K562 (cell line): ENCODE results near the gene ALDOB. TPM values are rescaled to one million over a fixed set of nuclear protein-coding genes. Genes with fewer than 3 reads are reported as not detected.

Source experiments
- CEBPG ChIP-seq, 3 experiments: fragments of 200-800 bp in 1 of 3; sonication (Bioruptor generic) in 1 of 3; sonication (generic) in 1 of 3; formaldehyde crosslinking in 1 of 3; IDR thresholded peaks in 2 of 3; conservative IDR thresholded peaks in 1 of 3; 2 replicates each; pipeline versions ENCODE4 v1.6.1 to v1.8.0; 2016 to 2022; ENCODE audit warnings: missing compliant biosample characterization in 2 of 3, missing genetic modification characterization in 2 of 3, mild to moderate bottlenecking in 1 of 3, missing genetic modification reagents in 1 of 3
- HDAC6 ChIP-seq: IDR thresholded peaks from 2 replicates; pipeline ENCODE4 v1.6.1; 2012; ENCODE audit warnings: low read depth, mild to moderate bottlenecking, control low read depth, inconsistent platforms, low read length, moderate library complexity
- HIVEP1 ChIP-seq: fragments of 250-450 bp; sonication (Bioruptor Pico); IDR thresholded peaks from 2 replicates; pipeline ENCODE4 v1.4.0; 2020; ENCODE audit warnings: mild to moderate bottlenecking
- MCM7 ChIP-seq, 2 experiments: fragments of 450-650 bp; IDR thresholded peaks; 2 replicates each; pipeline ENCODE4 v1.6.1; 2016 to 2018
- NR2C2 ChIP-seq, 2 experiments: fragments of 200-800 bp in 1 of 2; sonication (Bioruptor generic) in 1 of 2; sonication (generic) in 1 of 2; formaldehyde crosslinking in 1 of 2; IDR thresholded peaks; 2 replicates each; pipeline versions ENCODE4 v1.6.1 to v1.8.0; 2016 to 2022; ENCODE audit warnings: mild to moderate bottlenecking in 1 of 2, missing compliant biosample characterization in 1 of 2, missing genetic modification characterization in 1 of 2, missing genetic modification reagents in 1 of 2
- SNRNP70 ChIP-seq: fragments of 200-400 bp; formaldehyde crosslinking; optimal IDR thresholded peaks from 2 replicates; pipeline ENCODE3; 2017; ENCODE audit warnings: low read depth, low read length
- SRF ChIP-seq, 2 experiments: fragments of 250-450, 450-650 bp in 1 of 2; sonication (Bioruptor Pico) in 1 of 2; sonication (generic) in 1 of 2; formaldehyde crosslinking; IDR thresholded peaks; 2 replicates each; pipeline versions ENCODE4 v1.5.0 to v1.5.1; 2020 to 2022; ENCODE audit warnings: mild to moderate bottlenecking in 1 of 2, missing genetic modification reagents in 1 of 2
- TCF7 ChIP-seq: sonication (generic); IDR thresholded peaks from 2 replicates; pipeline ENCODE4 v1.6.1; 2016; ENCODE audit warnings: antibody characterized with exemption, borderline replicate concordance
- polyA plus RNA-seq, 8 experiments: library from polyadenylated mRNA; depleted of rRNA in 4 of 8; stranded (reverse) in 5 of 8; unstranded in 3 of 8; fragments of >200 nt; fragmentation: Nextera tagmentation in 2 of 8; fragmentation: Illumina TruSeq in 1 of 8; extraction: Ambion mirVana in 2 of 8; extraction: Trizol in 1 of 8; gene quantifications; 2 replicates each; pipeline versions ENCODE4 v1.2.1 to v1.2.3, GENCODE V29; 2011 to 2014; ENCODE audit warnings: inconsistent platforms in 1 of 8, missing spikeins in 1 of 8
- total RNA-seq, 7 experiments: library from RNA; depleted of rRNA in 6 of 7; stranded (reverse); fragments of >200 nt in 6 of 7; fragmentation: Illumina TruSeq in 2 of 7; extraction: Trizol in 2 of 7; gene quantifications; 2 replicates each; pipeline versions ENCODE4 v1.2.1 to v1.2.3, GENCODE V29; 2011 to 2021; ENCODE audit warnings: low replicate concordance in 1 of 7
- TF ChIP-seq, protein P1 (sequence below), 2 experiments: fragments of 450-650 bp; IDR thresholded peaks; 2 replicates each; pipeline ENCODE4 v1.6.1; 2016; ENCODE audit warnings: mild to moderate bottlenecking in 2 of 2, borderline replicate concordance in 1 of 2, low read depth in 1 of 2, moderate library complexity in 1 of 2
- TF ChIP-seq, protein P2 (sequence below): fragments of 250-450 bp; sonication (Bioruptor Pico); IDR thresholded peaks from 2 replicates; pipeline ENCODE4 v1.4.0; 2020; ENCODE audit warnings: mild to moderate bottlenecking, moderate library complexity
- TF ChIP-seq, protein P3 (sequence below): fragments of 250-450 bp; sonication (Bioruptor Pico); IDR thresholded peaks from 2 replicates; pipeline ENCODE4 v1.4.0; 2020
- TF ChIP-seq, protein P4 (sequence below): sonication (generic); formaldehyde crosslinking; IDR thresholded peaks from 2 replicates; pipeline ENCODE4 v1.9.0; 2022; ENCODE audit warnings: mild to moderate bottlenecking, missing genetic modification reagents

ALDOB gene
- total and polyA plus RNA-seq, 9 of the 15 experiments (the other 6 are each of a cell fraction or from before 2014, with no cell fraction given), result 0.80 TPM; not detected in 8

DNA sequence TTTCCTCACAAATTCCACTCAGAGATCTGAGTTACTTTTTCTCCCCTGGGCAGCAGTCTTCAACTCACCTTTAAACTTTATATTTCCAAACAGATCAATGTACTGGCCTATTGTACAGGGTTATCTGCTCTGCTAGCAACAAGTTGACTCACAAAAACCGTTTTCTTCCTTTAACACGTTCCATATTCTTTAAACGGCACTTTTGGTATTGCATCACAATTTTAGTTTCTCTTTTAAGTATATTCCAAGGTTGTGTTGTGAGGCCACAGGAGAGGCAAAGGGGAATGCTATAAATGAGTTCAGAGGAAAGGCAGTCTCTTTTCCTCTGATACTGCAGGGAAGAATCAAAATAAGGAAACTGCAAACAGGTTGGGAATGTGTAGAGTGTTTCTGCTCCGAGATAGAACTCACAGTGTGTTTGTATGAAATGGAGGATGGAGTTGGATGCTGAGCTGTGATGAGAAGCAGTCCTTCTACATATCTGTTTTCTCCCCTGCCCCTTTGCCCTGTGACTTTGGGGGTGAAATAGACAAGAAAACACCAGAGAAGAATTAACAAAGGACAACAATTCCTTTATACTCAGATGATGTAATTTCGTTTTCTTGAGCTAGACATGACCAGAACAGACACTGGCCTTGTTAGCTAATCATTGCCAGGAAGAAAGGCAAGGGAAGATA, 9.9 kb upstream of the ALDOB start (continued):
- TF ChIP-seq, protein P1, sequence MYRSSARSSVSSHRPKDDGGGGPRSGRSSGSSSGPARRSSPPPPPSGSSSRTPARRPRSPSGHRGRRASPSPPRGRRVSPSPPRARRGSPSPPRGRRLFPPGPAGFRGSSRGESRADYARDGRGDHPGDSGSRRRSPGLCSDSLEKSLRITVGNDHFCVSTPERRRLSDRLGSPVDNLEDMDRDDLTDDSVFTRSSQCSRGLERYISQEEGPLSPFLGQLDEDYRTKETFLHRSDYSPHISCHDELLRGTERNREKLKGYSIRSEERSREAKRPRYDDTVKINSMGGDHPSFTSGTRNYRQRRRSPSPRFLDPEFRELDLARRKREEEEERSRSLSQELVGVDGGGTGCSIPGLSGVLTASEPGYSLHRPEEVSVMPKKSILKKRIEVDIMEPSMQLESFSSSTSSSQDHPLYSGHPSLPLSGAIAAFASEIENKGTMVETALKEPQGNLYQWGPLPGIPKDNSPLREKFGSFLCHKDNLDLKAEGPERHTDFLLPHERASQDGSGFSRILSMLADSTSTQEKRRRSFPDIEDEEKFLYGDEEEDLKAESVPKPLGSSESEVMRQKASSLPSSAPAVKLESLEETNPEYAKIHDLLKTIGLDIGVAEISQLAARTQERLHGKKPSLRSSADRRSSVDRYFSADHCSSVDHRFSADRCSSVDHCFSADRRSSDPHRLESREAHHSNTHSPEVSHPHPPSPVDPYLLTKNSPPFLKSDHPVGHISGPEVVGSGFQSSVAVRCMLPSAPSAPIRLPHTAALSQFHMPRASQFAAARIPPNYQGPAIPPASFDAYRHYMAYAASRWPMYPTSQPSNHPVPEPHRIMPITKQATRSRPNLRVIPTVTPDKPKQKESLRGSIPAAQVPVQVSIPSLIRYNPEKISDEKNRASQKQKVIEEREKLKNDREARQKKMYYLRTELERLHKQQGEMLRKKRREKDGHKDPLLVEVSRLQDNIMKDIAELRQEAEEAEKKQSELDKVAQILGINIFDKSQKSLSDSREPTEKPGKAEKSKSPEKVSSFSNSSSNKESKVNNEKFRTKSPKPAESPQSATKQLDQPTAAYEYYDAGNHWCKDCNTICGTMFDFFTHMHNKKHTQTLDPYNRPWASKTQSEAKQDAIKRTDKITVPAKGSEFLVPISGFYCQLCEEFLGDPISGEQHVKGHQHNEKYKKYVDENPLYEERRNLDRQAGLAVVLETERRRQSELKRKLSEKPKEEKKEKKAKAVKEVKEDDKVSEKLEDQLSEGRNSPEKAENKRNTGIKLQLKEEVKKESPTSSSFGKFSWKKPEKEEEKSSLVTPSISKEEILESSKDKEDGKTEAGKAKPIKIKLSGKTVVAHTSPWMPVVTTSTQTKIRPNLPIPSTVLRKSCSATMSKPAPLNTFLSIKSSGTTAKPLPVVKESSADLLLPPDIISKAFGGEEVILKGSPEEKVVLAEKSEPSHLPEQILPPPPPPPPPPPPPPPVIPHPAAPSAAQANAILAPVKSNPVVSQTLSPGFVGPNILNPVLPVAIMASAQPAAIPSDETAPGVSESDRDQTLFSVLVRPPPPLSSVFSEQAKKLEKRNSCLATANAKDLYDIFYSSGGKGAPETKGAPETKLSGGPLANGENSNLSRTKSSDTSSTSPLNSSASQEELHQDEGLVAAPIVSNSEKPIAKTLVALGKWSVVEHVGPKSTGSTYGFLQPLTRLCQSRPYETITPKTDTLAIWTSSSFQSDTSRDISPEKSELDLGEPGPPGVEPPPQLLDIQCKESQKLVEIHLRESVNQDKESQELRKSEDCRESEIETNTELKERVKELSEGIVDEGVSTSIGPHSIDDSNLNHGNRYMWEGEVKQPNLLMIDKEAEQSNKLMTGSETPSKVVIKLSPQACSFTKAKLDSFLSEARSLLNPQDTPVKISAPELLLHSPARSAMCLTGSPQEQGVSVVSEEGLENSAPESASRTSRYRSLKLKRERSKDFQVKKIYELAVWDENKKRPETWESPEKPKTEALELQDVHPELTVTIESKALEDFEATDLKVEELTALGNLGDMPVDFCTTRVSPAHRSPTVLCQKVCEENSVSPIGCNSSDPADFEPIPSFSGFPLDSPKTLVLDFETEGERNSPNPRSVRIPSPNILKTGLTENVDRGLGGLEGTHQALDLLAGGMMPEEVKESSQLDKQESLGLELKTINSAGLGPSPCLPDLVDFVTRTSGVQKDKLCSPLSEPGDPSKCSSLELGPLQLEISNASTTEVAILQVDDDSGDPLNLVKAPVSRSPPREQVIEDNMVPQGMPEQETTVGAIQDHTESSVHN (IDR thresholded peaks at IDR 0.05; ENCODE audit: borderline replicate concordance in 1 of 2, low read depth in 1 of 2), result no peak
- TF ChIP-seq, protein P2, sequence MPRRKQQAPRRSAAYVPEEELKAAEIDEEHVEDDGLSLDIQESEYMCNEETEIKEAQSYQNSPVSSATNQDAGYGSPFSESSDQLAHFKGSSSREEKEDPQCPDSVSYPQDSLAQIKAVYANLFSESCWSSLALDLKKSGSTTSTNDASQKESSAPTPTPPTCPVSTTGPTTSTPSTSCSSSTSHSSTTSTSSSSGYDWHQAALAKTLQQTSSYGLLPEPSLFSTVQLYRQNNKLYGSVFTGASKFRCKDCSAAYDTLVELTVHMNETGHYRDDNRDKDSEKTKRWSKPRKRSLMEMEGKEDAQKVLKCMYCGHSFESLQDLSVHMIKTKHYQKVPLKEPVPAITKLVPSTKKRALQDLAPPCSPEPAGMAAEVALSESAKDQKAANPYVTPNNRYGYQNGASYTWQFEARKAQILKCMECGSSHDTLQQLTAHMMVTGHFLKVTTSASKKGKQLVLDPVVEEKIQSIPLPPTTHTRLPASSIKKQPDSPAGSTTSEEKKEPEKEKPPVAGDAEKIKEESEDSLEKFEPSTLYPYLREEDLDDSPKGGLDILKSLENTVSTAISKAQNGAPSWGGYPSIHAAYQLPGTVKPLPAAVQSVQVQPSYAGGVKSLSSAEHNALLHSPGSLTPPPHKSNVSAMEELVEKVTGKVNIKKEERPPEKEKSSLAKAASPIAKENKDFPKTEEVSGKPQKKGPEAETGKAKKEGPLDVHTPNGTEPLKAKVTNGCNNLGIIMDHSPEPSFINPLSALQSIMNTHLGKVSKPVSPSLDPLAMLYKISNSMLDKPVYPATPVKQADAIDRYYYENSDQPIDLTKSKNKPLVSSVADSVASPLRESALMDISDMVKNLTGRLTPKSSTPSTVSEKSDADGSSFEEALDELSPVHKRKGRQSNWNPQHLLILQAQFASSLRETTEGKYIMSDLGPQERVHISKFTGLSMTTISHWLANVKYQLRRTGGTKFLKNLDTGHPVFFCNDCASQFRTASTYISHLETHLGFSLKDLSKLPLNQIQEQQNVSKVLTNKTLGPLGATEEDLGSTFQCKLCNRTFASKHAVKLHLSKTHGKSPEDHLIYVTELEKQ (CRISPR knock-in tag), result no peak
- TF ChIP-seq HIVEP1, result no peak
- no peak for TF ChIP-seq SNRNP70
- TF ChIP-seq TCF7, result no peak
- TF ChIP-seq CEBPG (CRISPR knock-in tag; IDR thresholded peaks at IDR 0.05), result 0 out of 2 replicates have a peak, but pooled peaks have one; percentile 32
- peak; percentile 76 to 90 for TF ChIP-seq CEBPG (tag; conservative IDR thresholded peaks at IDR 0.05 in 1 of 2, IDR thresholded peaks at IDR 0.05 in 1 of 2)
- TF ChIP-seq, protein P3, sequence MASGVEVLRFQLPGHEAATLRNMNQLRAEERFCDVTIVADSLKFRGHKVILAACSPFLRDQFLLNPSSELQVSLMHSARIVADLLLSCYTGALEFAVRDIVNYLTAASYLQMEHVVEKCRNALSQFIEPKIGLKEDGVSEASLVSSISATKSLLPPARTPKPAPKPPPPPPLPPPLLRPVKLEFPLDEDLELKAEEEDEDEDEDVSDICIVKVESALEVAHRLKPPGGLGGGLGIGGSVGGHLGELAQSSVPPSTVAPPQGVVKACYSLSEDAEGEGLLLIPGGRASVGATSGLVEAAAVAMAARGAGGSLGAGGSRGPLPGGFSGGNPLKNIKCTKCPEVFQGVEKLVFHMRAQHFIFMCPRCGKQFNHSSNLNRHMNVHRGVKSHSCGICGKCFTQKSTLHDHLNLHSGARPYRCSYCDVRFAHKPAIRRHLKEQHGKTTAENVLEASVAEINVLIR (CRISPR knock-in tag), result no peak
- TF ChIP-seq SRF (CRISPR knock-in tag; IDR thresholded peaks at IDR 0.05), result no peak
- no peak for TF ChIP-seq HDAC6
- no peak for TF ChIP-seq NR2C2 (CRISPR knock-in tag; IDR thresholded peaks at IDR 0.05)
- TF ChIP-seq NR2C2 (tag; IDR thresholded peaks at IDR 0.05), result no peak
- no peak for TF ChIP-seq MCM7 (IDR thresholded peaks at IDR 0.05)
- TF ChIP-seq, protein P4, sequence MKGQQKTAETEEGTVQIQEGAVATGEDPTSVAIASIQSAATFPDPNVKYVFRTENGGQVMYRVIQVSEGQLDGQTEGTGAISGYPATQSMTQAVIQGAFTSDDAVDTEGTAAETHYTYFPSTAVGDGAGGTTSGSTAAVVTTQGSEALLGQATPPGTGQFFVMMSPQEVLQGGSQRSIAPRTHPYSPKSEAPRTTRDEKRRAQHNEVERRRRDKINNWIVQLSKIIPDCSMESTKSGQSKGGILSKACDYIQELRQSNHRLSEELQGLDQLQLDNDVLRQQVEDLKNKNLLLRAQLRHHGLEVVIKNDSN (CRISPR knock-in tag), result no peak
